NCI-H2227 treated with DMSO at 0.1 percent for 48 hours (cell line): ENCODE measurements around the gene UBR4.

ENCODE experiments used
- DNase-seq: peaks from one replicate; lab custom pipeline; 2025; lab: John Stamatoyannopoulos, UW

The UBR4 gene

DNA sequence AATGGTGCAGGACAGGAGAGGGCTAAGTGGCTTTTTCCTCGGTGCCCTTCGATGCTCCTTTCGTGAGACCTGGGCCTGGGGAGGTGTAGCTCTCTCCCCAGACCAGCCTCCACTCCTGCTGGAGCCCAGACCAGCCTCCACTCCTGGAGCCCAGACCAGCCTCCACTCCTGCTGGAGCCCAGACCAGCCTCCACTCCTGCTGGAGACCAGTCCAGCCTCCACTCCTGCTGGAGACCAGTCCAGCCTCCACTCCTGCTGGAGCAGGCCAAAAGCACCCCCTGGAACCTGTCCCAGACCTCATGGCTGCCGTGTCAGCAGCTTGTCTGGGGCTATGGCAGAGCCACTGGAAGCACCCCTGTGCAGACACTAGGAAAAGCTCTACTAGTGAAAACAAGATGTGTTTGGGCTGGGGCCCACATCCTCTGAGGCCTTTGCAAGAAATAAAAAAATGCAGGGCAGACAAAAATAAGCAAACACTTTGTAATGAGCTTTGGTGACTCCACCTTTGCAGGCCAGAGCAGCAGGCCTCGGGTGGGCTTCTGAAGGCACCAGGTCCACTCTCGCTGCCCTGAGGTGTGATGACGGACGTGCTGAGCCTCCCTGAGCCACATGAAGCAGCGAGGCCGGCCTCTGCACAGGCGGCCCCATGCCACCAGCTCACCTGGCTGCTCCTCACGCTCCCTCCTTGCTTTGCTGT is 137.6 kb downstream of the UBR4 start:
- no peak for DNase-seq

DNA sequence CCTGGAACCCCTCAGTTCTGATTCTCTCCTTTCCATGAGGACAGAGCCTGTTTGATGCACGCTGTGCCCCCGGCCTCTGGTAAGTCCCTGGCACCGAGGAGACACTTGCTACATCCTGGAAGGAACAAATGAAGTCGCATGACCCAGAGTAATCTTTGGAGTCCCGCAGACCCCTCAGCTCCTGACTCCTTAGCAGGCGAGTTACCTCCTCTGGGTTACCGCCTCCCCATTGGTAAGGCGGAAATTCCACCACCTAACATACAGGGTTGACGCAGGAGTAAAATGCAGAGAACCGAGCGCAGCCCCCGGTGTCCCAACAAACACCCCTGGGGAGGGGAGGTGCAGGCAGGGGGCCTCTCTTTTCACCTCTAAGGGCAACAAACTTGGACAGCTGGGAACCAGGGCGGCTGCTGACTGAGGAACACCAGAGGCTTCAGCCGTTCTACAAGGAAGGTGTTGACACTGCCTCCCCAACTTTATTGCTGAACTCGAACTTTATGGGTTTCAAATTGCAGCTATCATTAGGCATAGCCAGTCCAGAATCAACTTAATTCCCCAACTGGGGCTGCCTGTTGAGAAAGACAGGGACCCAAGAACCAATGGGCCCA is 138.3 kb downstream of the UBR4 start:
- no peak for DNase-seq

DNA sequence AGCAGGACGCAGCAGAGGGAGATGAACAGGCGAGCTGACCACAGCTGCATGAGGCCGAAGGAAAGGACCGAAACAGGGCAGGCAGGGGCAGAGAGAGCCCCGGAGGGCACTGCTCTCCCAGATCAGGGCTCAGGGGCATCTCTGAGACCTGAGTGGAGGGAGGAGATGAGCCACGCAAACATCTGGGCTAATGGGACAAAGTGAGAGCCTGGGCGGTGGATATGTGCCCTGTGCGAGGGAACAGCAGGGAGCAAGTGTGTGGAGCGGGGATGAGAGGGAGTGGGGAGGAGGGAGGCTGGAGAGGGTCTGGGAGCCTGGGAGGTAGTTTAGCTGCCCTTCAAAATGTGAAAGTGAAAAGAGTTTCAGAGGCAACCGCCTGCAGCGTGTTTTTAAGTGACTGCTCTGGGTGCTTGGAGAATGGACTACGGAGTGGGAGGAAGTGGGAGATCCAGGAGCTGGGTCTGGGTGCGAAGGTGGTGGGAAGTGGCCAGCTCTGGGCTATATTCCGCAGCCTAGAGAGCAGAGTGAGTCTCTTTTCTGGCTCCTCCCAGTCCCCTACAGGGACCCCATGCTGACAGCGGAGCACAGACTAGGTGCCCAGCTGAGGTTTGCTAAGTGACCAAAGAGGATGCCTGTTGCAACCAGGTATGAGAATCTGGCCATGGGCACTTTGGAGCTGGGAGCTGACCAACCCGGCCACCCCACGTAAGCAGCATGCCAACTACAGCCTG is 139.0 kb downstream of the UBR4 start:
- DNase-seq, result no peak

DNA sequence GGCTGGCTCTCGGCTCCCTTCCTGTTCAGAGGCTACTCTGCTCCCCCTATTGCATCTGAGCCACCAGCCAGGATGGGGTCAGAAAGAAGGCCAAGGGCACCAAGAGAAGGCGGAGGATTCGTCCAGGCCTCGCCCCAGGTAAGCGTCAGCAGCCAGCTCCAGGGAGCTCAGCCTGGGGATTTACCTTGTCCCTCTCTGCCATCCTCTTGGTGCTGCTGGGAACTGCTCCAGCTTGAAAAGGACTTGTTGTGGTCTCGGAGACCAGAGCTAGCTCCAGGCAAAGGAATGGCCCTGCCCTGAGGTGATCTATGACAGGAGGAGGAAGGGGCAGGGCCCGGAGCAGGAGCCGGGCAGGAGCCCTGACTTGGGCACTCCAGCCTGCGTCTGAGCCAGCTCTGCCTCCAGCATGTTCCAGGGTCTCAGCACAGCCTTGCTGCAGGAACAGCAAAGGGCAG is 139.8 kb downstream of the UBR4 start:
- DNase-seq, result no peak

DNA sequence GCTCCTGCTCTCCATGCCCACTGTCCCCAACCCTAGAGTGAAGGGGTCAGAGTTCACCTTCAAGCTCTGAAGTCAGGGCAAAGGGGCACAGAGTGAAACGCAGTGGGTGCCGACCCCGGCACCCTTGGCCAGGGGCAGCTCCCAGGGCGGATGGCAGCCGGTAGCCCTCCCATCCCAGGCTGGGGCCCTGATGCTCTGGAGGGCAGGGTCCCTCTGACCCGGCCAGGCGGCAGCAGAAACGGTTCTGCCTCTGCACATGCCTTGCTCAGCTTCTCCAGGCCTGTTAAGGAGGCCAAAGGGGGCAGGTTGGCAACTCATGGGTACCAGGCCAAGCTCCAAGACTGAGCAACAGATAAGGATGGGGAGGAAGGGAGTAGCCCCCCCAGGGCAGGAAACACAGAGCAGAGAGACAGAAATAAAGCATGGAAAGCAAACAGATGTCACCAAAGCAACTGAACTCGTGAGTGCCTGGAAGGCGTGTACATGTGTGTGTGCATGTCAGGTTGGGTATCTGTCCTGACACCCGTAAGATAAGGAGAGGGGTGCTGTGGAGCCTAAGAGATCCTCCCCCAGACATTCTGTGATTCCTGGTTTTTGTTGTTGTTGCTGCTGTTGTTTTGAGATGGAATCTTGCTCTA is 141.3 kb downstream of the UBR4 start:
- DNase-seq, result no peak

DNA sequence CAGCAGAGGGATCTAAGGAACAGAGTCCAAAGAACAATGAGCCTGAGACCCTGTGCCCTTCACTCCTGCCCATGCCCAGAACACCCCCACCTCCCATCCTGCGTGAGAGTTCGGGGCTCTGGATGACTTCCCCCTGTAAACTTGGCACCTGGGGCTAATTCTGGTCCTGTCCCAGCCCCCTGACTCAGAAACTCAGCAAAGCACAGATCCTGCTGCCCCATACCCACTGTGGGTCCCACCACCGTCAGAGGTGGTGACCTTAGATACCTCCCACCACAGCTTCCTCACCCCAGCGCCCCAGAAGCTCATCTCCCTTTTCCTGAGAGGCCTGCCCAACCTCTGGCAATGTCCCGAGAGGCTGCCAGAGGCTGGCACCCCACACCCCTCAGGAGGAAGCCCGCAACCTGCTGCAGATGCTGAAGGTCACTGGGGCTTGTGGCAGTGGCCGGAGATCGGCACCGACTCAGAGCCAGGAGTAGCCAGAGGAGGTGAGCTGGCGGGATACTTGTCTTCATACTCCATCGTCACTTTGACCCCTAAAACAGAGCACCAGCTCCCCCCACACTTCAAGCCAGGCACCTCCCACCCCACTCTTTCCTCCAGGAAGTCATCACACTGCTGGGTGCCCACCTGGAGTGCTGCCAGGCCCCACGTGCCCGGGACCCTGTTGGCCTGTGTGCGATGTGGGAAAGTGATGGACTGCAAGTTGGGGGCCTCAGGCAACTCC is 142.0 kb downstream of the UBR4 start:
- no peak for DNase-seq

DNA sequence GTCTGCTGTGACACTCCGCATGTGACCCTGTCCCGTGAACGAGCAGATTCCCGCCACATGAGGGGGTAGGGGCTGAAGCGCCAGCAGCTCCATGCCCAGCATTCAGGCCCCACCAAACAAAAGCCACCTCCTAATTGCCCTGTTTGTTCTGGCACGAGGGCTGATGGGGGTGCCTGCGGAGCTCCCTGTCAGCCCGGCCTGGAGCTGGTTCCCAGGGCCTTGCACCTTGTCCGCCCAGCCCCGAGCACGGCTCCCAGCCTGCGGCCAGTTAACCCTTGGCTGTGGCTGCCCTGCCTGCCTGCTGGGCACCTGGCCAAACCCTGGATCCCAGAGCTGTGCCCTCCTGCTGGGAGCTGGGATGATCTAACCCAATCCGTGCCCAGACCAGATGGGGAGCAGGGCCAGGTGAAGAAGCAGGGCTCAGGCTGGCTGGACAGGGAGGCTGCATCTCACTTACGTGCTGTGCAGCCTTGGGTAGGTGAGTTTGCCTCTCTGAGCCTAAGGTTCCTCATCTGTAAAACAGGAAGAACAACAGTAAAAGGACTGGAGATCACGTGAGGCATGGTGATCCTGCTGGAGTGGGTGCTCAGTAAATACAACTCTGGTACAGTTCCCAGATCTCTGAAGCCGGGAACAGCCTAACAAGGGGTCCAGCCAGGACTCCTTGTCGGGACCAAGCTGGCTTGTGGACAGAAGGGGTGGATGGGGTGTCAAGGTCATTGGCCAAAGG is 142.7 kb downstream of the UBR4 start:
- DNase-seq, result no peak

DNA sequence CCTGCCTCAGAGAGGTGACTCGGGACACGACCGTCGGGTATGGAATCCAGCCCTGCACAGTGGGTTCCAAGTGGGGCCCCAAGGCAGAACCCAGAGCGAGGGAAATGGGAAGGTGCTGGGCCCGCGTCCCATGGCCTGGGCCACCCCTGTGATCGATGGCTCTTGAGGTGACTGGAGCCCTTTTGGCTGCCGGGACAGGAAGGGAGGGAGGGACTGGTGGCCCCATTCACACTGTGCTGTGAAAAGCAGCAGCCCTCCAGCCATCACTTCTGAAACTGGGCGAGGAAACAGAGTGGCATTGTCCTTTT is 143.2 kb downstream of the UBR4 start:
- DNase-seq, result no peak

DNA sequence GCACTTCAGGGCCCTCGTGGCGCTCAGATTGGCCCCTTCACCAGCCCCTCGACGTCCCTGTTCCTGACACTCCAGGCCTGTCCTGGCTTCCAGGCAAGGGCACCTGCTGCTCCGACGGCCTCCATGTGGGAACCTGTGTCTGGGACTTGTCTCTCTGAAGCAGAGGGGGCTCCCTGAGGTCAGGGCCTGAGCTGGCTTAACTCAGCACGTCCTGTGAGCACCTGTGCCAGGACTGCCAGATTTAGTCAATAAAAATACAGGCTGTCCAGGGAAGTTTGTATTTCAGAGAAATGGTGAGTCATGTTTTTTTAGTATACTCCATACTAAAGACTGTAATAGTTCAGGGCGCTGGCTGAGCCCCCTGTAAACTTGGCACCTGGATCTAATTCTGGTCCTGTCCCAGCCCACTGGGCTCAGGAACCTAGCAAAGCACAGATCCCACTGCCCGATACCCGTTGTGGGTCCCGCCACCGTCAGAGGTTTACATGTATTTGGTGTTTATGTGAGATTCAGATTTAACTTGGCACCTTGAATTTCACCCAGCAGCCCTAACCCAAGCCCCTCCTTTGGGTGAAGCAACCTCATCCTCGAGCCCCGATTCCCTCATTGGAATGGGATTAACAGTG is 143.7 kb downstream of the UBR4 start:
- DNase-seq, result no peak

DNA sequence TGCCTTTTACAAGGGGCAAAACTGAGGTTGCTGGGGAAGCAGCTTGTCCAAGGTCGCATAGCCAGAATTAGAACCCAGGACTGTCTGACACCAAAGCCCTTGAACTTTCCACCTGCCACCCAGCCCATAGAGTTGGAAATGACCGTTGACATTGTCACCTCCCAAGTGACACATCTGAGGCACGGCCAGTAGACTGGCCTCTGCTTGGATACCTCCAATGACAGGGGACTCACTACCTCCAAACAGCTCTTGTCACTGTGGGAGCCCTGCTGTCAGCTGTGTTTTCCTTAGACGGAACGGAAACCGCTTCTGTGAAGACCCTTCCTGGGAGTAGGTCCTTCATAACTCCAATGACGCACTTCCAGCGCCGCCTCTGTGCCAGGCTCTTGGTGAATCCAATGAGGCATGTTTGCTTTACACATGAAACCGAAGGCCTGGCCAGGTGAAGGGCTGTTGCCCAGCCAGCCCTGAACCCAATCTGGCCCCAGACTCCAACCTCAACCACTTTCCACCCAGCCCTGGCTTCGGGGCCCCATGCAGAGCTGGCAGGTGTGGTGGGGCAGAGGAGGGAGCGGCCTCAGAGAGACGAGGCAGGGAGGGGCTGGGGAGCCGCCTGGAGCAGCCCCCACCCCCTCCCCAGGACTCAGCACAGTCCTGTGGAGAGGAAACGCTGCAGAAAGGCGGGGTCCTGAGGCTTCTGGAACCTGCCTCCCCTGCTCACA is 144.4 kb downstream of the UBR4 start:
- DNase-seq, result no peak

DNA sequence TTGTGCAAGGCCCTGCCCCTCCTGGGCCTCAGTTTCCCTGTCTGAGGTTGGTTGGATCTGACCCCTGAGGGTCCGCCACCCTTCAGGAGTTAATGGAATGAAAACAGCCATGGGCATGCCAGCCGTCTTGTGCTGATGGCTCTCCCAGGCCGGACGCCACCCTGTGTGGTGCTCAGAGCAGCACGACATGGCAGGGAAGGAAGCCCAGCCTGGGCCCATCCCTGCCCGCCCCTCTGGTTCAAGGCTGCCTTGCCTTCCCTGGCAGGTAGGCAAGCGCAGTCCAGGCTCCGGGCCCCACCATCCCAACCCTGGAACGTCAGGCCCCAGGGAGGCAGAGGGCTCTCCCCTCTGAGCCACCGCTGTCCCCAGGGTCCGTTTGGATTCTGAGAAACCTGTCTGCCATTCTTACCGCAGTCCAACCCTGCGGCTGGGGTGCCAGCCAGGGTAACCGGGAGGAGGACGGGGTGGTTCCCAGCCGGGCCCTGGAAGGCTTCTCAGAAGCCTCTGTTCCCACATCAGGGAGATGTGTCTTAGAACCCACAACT is 145.1 kb downstream of the UBR4 start:
- DNase-seq, result no peak

DNA sequence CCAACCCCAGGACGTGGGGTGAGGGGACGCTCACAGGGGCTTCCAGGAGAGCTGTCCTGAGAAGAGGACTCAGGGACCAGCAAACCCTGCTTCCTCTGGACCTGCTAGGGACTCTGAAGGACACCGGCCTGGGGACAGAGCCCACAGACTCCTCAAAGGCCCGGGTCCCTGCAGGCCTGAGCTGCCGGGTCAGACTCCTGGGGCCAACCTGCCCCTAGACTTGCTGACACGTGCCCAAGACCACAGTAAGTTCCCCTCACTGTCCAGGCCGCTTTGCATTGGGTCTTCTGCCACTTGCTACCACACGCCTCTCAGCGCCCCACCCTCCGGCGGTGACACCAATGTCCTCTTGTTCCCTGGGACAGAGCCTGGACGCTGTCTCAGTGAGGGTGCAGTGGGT is 146.9 kb downstream of the UBR4 start:
- DNase-seq, result no peak

DNA sequence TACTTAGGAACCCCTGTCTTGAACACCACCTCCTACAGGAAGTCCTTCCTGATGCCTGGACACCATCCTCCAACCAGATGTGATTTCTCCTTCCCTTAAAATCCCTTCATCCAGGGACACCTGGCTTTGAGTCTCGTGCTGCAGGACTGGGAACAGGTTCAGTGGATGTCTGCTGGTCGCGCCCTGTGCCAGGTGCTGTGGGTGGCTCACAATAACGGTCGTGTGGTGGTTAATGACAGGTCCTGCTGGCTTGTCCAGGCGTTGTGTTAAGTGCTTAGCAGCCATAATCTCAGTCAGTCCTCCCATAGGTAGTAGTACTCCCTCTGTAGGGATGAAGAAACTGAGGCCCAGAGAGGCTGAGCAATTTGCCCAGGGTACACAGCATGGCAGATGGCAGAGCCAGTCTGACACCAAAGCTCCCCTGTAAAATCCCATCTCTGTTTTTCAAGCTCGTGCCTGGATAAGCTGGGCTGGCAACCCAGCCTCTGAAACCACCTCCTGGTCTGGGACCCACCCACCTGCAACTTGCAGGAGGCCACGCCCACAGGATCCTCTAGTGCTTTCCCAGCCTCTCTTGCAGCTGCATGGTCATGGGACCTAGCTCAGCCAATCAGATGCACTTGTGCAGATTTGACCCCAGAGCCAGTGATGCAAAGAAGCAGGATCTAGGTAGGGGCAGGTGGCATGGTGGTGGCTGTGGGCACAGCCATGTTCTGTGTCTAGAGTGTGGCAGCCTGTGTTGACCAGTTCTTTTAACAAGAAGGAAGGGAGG is 147.6 kb downstream of the UBR4 start:
- DNase-seq, result no peak

DNA sequence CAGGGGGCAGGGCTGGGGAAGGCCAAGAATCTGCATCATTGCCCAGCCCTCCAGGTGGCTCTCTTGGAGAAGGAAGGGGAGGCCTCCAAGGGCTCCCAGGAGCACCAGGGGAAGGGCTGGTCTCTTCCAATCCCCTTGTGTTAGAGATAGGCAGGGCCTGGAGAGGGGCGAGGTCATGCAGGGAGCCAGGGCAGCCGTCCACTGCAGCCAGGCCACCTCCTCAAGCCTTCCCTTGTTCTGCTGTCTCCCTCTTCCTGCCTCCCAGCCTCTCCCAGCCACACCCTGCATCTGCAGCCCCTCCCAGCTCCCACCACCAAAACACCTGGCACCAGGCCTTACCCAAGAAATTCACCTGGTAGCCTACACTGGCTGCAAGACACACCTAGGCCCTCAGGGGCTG is 148.3 kb downstream of the UBR4 start:
- DNase-seq, result no peak

DNA sequence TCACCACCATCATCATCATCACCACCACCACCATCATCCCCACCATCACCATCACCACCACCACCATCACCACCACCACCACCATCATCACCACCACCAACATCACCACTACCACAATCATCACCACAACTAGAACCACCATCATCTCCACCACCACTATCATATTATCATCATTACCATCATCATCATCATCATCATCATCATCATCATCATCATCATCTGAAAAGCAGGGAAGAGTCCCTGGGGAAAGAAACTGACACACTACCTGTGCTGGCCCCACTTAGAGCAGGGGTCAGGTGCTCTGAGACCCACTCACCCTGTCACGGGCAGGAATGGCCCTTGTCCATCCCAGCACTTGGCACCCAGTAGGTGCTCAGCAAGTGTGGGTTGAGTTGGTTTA is 148.7 kb downstream of the UBR4 start:
- no peak for DNase-seq

DNA sequence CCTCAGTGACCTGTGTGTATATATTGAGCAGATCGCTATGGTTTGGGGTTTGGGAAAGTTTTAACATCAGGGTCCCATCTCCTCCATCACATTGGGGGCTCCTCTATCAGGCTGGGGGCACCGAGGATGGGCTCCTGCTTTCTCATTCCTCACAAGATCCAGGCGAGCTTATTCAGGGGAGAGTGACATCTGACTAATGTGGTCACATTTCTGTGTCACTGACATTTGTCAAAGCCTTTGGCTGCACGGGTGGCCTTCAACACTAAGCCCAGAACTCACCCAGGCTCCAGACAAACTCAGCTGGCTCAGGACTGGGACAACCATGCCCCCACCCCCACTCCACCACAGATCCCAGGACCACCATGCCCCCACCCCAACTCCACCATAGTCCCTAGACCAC is 150.3 kb downstream of the UBR4 start:
- DNase-seq, result no peak

DNA sequence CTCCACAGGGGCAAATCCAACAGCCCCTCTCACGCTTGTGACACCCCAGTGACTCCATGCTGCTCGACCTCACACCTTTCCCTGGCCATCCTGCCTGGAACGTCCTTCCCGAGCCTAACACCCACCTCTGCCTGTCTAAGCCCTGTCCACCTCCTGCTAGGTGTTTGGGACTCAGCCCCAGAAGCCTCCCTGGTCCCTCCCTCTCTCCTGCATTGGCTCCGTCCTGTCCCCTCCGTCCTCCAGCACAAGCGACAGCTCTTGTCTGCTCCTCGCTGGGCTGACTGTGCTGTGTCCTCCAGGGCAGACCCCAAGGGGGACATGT is 151.6 kb downstream of the UBR4 start:
- DNase-seq, result no peak

DNA sequence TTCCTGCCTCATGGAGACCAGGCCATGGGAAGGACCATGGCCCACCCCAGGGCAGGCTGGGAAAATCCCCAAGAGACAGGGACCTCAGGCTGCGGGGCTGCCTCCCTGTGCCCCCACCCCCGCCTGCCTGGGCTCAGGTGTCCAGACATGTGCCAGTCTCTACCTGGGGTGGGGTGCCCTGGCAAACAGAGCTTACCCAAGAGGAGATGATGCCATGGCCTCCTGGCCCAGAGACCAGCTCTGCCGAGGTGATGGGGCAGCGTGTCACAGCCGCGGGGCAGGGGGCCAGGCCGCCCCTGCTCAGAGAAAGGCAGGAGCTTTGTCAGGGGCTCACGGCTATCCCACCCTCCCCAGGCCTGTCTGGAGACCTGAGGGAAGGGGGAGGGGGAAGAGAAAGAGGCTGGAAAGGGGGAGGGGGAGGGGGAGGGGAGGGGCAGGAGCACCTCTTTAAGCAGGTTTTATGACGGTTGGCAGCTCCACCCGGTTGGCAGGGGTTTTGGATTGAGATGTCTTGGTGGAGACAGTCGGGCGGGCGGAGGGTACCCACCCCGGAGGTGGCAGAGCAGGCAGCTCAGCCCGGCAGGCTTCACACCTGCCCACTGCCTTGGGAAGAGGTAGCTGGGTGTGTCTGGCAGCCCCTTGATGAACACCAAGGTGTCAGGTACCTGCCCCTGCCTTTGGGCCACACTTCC is 152.1 kb downstream of the UBR4 start:
- DNase-seq, result no peak

DNA sequence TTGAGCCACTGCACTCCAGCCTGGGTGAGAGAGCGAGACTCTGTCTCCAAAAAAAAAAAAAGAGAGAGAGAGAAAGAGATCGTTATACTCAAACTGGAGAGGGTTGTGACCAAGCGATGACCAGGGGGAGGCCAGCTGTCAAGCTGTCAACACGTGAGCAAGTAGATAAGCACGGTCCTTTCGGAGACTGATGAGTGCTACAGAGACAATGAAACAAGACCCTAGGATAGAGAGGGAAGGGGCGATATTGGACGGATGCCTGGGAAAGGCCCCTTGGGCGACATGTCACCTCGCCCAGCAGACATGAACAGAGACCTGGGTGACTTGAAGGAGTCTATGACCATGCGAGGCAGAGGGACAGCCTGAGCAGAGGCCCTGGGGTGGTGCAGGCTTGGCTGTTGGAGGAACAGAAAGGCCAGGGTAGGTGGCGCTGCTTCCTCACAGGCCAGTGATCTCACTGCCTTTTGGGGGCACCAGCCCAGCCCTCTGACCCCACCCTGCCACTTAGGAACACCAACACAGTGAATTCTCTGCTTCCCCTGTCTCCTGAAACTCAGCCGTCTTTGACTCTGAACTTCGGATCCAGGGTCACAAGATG is 152.8 kb downstream of the UBR4 start:
- DNase-seq, result no peak
